Adipose tissue (tissue), 3 donors: ENCODE results near the gene SELP. TPM values are rescaled to one million over a fixed set of nuclear protein-coding genes. Genes with fewer than 3 reads are reported as not detected.

Source experiments
- H3K27ac ChIP-seq: one replicate; pipeline ENCODE4 v1.5.1; 2013; ENCODE audit warnings: low read depth, low read length
- WGBS, 3 donors: extraction: QIAGEN DNeasy Blood & Tissue Kit; methylation state at CpG; one replicate each; pipeline ENCODE4 v1.1.7; 2013; 5-methylcytosine and 5-hydroxymethylcytosine counted together
- polyA plus RNA-seq, 3 donors: library from polyadenylated mRNA; stranded (reverse); fragments of 200-250 nt; gene quantifications; one replicate each; pipeline ENCODE4 v1.2.3, GENCODE V29; 2013
- donor health status: healthy with polysubstance abuse.
- donor health status: Bipolar disorder and iron deficiency.
- donor health status: healthy.

SELP gene
- polyA plus RNA-seq, 3 donors, result 1.0 to 20.7 (median 3.0) TPM

GRCh38 chr1:169624912-169625311 is 5.0 kb downstream of the SELP start:
- 57 to 62% (median 60%) methylated on average over 2 of the region's 2 CpGs for WGBS, 3 donors
- H3K27ac ChIP-seq, result no peak overlapping the region

GRCh38 chr1:169624122-169624521 is 5.8 kb downstream of the SELP start:
- no peak overlapping the region for H3K27ac ChIP-seq

- 72 to 81% (median 81%) methylated on average over 6 of the region's 6 CpGs for WGBS, 3 donors
- no peak overlapping the region for H3K27ac ChIP-seq
Observed at GRCh38 chr1:169623132-169623926, 6.6 kb downstream of the SELP start.

GRCh38 chr1:169620565-169620964 is 9.4 kb downstream of the SELP start:
- 85 to 92% (median 88%) methylated on average over 8 of the region's 8 CpGs for whole genome bisulfite sequencing, 3 donors
- no peak overlapping the region for H3K27ac ChIP-seq

GRCh38 chr1:169618367-169618766 is 11.6 kb downstream of the SELP start:
- no peak overlapping the region for H3K27ac ChIP-seq
- WGBS, 3 donors, result 57 to 72% (median 67%) methylated on average over 2 of the region's 2 CpGs

GRCh38 chr1:169615803-169616202 is 14.1 kb downstream of the SELP start:
- no peak overlapping the region for H3K27ac ChIP-seq
- 33 to 66% (median 63%) methylated on average over 5 of the region's 5 CpGs for WGBS, 3 donors

GRCh38 chr1:169610858-169611257 is 19.1 kb downstream of the SELP start:
- H3K27ac ChIP-seq, result no peak overlapping the region
- WGBS, 3 donors, result 50 to 77% (median 64%) methylated on average over 6 of the region's 6 CpGs

- 21 to 48% (median 48%) methylated on average over 1 of the region's 1 CpG for WGBS, 3 donors
- no peak overlapping the region for H3K27ac ChIP-seq
Observed at GRCh38 chr1:169610108-169610507, 19.8 kb downstream of the SELP start.

- no peak overlapping the region for H3K27ac ChIP-seq
- 87 to 93% (median 93%) methylated on average over 4 of the region's 4 CpGs for WGBS, 3 donors
Observed at GRCh38 chr1:169608226-169608625, 21.7 kb downstream of the SELP start.

- WGBS, 3 donors, result 45 to 54% (median 49%) methylated on average over 5 of the region's 5 CpGs
- no peak overlapping the region for H3K27ac ChIP-seq
Observed at GRCh38 chr1:169604781-169605560, 25.0 kb downstream of the SELP start.

GRCh38 chr1:169601096-169601881 is 28.6 kb downstream of the SELP start:
- WGBS, 3 donors, result 29 to 40% (median 32%) methylated on average over 3 of the region's 3 CpGs
- H3K27ac ChIP-seq, result no peak overlapping the region

- WGBS, 3 donors, result 48 to 69% (median 63%) methylated on average over 3 of the region's 3 CpGs
- no peak overlapping the region for H3K27ac ChIP-seq
Observed at GRCh38 chr1:169595764-169596711, 33.9 kb downstream of the SELP start.

GRCh38 chr1:169594391-169594790 is 35.5 kb downstream of the SELP start:
- 52 to 69% (median 66%) methylated on average over 3 of the region's 3 CpGs for WGBS, 3 donors
- no peak overlapping the region for H3K27ac ChIP-seq

- no peak overlapping the region for H3K27ac ChIP-seq
- 77 to 90% (median 87%) methylated on average over 5 of the region's 5 CpGs for WGBS, 3 donors
Observed at GRCh38 chr1:169590932-169591331, 39.0 kb downstream of the SELP start.

GRCh38 chr1:169588785-169589485 is 41.0 kb downstream of the SELP start:
- 74 to 82% (median 79%) methylated on average over 4 of the region's 4 CpGs for WGBS, 3 donors
- no peak overlapping the region for H3K27ac ChIP-seq

- WGBS, 3 donors, result 12 to 36% (median 33%) methylated on average over 1 of the region's 1 CpG
- H3K27ac ChIP-seq, result no peak overlapping the region
Observed at GRCh38 chr1:169588112-169588511, 41.8 kb downstream of the SELP start.
